Fibroblast of lung (primary cell): ENCODE measurements around the gene PKP1. TPM values are rescaled to one million over a fixed set of nuclear protein-coding genes. Genes with fewer than 3 reads are reported as not detected.

ENCODE experiments used
- DNase-seq, 2 donors: peaks; one replicate each; pipeline versions ENCODE4 v3.0.0 to v3.0.0-alpha.2; 2010; ENCODE audit warnings: low read depth in 2 of 2
- H2AFZ ChIP-seq: 2 replicates; pipeline ENCODE4 v1.5.1; 2012; ENCODE audit warnings: low read length, control low read depth, inconsistent platforms
- H3K27ac ChIP-seq: 2 replicates; pipeline ENCODE4 v1.5.1; 2011; ENCODE audit warnings: low read length, control low read depth; ENCODE audit not compliant: insufficient read depth
- H3K27me3 ChIP-seq: 2 replicates; pipeline ENCODE4 v1.5.1; 2011; ENCODE audit warnings: mild to moderate bottlenecking, low read length; ENCODE audit not compliant: control insufficient read depth, insufficient read depth
- H3K36me3 ChIP-seq: 2 replicates; pipeline ENCODE4 v1.5.1; 2011; ENCODE audit warnings: low read length; ENCODE audit not compliant: control insufficient read depth, insufficient read depth
- H3K4me1 ChIP-seq: 2 replicates; pipeline ENCODE4 v1.5.1; 2011; ENCODE audit warnings: low read length; ENCODE audit not compliant: control insufficient read depth, insufficient read depth; ENCODE audit errors: extremely low read depth
- H3K4me2 ChIP-seq: 2 replicates; pipeline ENCODE4 v1.5.1; 2011; ENCODE audit warnings: low read length, control low read depth; ENCODE audit not compliant: insufficient read depth; ENCODE audit errors: extremely low read depth
- H3K4me3 ChIP-seq, 4 experiments: fragments of 200-600 bp in 1 of 4; sonication (generic) in 1 of 4; replicated peaks in 1 of 4; 2 replicates each; pipeline ENCODE4 v1.5.1; 2011 to 2016; ENCODE audit warnings: low read length in 4 of 4, low read depth in 3 of 4, mild to moderate bottlenecking in 3 of 4, control low read depth in 2 of 4, inconsistent platforms in 1 of 4, mixed read lengths in 1 of 4; ENCODE audit not compliant: insufficient read depth in 1 of 4; ENCODE audit errors: control extremely low read depth in 1 of 4
- H3K79me2 ChIP-seq: 2 replicates; pipeline ENCODE4 v1.5.1; 2012; ENCODE audit warnings: mild to moderate bottlenecking, low read length, inconsistent platforms; ENCODE audit not compliant: control insufficient read depth, insufficient read depth
- H3K9ac ChIP-seq: 2 replicates; pipeline ENCODE4 v1.5.1; 2011; ENCODE audit warnings: mild to moderate bottlenecking, low read length, control low read depth; ENCODE audit not compliant: insufficient read depth
- H3K9me3 ChIP-seq: 2 replicates; pipeline ENCODE4 v1.5.1; 2012; ENCODE audit warnings: low read depth, low read length; ENCODE audit not compliant: control insufficient read depth, insufficient read depth
- H4K20me1 ChIP-seq: 2 replicates; pipeline ENCODE4 v1.5.1; 2011; ENCODE audit warnings: low read length; ENCODE audit not compliant: control insufficient read depth, insufficient read depth; ENCODE audit errors: extremely low read depth
- EZH2 ChIP-seq: IDR thresholded peaks from 2 replicates; pipeline ENCODE4 v1.5.1; 2012; ENCODE audit warnings: low read length, control low read depth, mild to moderate bottlenecking; ENCODE audit errors: missing control alignments
- polyA plus RNA-seq, 2 donors: library from polyadenylated mRNA; depleted of rRNA in 1 of 2; stranded (reverse) in 1 of 2; unstranded in 1 of 2; fragments of >200 nt; gene quantifications; 2 replicates each; pipeline ENCODE4 v1.2.1, GENCODE V29; 2011 to 2012; ENCODE audit warnings: missing spikeins in 1 of 2
- total RNA-seq: library from RNA; depleted of rRNA; stranded (reverse); fragments of >200 nt; gene quantifications from 2 replicates; pipeline ENCODE4 v1.2.1, GENCODE V29; 2014
- TF ChIP-seq, protein P1 (sequence below), 2 donors: IDR thresholded peaks in 1 of 2; conservative IDR thresholded peaks in 1 of 2; 1 replicate in 1 of 2; 2 replicates in 1 of 2; pipeline ENCODE4 v1.5.1; 2011 to 2012; ENCODE audit warnings: low read length in 2 of 2, control low read depth in 1 of 2, inconsistent platforms in 1 of 2, low read depth in 1 of 2, mild to moderate bottlenecking in 1 of 2

Gene PKP1
- total and polyA plus RNA-seq, 2 donors (not counting 1 experiment from before 2014, with no cell fraction given) = under 0.01 to 0.08 TPM

DNA sequence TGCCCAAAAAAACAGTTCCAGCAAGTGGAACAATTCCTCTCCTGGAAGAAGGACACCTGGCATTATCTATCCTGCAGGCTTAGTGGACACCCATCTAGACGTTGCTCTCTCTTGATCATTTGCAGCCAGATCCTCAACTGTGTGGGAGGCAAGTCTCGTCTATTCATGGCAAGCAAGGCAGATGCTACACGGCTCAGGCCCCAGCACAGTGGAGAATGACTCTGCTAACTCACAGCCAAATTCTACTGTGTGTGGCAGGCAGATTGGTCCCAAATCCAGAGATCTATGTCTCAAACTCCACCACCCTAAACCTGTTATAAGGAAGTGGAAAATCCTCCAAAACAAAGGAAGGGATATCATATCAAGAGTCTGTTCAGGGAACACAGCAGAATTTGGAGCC lies 87.2 kb downstream of the PKP1 start:
- DNase-seq = no peak
- H3K79me2 ChIP-seq = no peaks in the 10 kb centered on the region
- no peak for TF ChIP-seq EZH2
- TF ChIP-seq, protein P1, sequence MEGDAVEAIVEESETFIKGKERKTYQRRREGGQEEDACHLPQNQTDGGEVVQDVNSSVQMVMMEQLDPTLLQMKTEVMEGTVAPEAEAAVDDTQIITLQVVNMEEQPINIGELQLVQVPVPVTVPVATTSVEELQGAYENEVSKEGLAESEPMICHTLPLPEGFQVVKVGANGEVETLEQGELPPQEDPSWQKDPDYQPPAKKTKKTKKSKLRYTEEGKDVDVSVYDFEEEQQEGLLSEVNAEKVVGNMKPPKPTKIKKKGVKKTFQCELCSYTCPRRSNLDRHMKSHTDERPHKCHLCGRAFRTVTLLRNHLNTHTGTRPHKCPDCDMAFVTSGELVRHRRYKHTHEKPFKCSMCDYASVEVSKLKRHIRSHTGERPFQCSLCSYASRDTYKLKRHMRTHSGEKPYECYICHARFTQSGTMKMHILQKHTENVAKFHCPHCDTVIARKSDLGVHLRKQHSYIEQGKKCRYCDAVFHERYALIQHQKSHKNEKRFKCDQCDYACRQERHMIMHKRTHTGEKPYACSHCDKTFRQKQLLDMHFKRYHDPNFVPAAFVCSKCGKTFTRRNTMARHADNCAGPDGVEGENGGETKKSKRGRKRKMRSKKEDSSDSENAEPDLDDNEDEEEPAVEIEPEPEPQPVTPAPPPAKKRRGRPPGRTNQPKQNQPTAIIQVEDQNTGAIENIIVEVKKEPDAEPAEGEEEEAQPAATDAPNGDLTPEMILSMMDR (conservative IDR thresholded peaks at IDR 0.05 in 1 of 2, IDR thresholded peaks at IDR 0.05 in 1 of 2; ENCODE audit: low read depth in 1 of 2, low read length in 2 of 2) = no peak
- H3K9ac ChIP-seq = no peak overlapping the region
- H3K4me3 ChIP-seq = no peak overlapping the region
- no peaks in the 10 kb centered on the region for H3K4me1 ChIP-seq
- no peak overlapping the region for H3K27ac ChIP-seq
- no peaks in the 10 kb centered on the region for H4K20me1 ChIP-seq
- H3K27me3 ChIP-seq = peaks cover 33% of the 10 kb centered on the region
- no peak overlapping the region for H3K4me2 ChIP-seq
- no peaks in the 10 kb centered on the region for H3K9me3 ChIP-seq
- H3K36me3 ChIP-seq = no peaks in the 10 kb centered on the region
- no peak overlapping the region for H2AFZ ChIP-seq

DNA sequence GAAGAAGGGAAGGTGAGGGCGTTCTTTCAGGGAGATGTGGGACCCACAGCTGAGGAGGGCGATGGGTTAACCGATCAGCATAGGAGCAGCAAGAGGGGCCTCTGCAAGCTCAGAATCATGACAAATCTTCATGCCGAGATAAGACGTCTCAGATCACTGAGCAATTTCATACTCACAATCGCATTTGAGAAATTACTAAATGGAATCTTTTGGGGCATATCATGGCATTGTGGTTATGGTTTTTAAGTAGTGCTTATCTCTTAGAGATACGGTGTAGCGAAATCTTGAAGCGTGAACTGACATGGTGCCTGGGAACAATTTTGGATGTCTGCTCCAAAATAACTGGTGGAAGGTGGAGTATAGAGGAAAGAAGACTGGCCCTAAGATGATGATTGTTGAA lies 88.0 kb downstream of the PKP1 start:
- TF ChIP-seq, protein P1 (conservative IDR thresholded peaks at IDR 0.05 in 1 of 2, IDR thresholded peaks at IDR 0.05 in 1 of 2; ENCODE audit: low read depth in 1 of 2, low read length in 2 of 2) = no peak
- TF ChIP-seq EZH2 = no peak
- H3K9ac ChIP-seq = no peak overlapping the region
- H3K27ac ChIP-seq = no peak overlapping the region
- H3K79me2 ChIP-seq = no peaks in the 10 kb centered on the region
- H4K20me1 ChIP-seq = no peaks in the 10 kb centered on the region
- no peaks in the 10 kb centered on the region for H3K9me3 ChIP-seq
- no peak overlapping the region for H3K4me2 ChIP-seq
- peaks cover 38% of the 10 kb centered on the region for H3K27me3 ChIP-seq
- H3K4me3 ChIP-seq = no peak overlapping the region
- peak in 1 of 2 donors; percentile 39 for DNase-seq
- no peaks in the 10 kb centered on the region for H3K36me3 ChIP-seq
- H2AFZ ChIP-seq = no peak overlapping the region
- H3K4me1 ChIP-seq = no peaks in the 10 kb centered on the region

DNA sequence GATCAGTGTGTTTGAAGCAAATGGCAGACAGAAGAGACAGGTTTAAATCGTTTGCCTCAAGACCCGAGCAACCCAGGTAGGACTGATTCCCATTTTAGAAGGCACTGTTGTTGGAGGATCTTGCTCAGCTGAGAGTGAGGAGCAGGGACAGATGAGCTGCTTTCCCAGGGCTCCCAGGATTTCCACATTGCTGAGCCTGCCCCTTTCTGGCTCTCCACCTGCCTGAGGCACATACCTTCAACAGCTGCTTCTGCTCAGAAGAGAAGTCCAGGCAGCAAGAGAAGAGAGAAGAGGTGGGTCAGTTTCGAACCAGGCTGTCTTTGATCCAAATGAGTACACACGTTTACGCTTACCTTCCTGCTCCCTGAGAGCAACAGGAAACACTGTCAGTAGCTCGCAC lies 88.5 kb downstream of the PKP1 start:
- Histone ChIP-seq H2AFZ (no peak overlapping the region), H3K4me1 (no peaks in the 10 kb centered on the region), H3K27ac (no peak overlapping the region), H4K20me1 (no peaks in the 10 kb centered on the region), H3K79me2 (no peaks in the 10 kb centered on the region), H3K9ac (no peak overlapping the region), H3K9me3 (no peaks in the 10 kb centered on the region), H3K4me2 (no peak overlapping the region), H3K27me3 (peaks cover 42% of the 10 kb centered on the region), H3K4me3 (no peak overlapping the region), H3K36me3 (no peaks in the 10 kb centered on the region)
- no peak for DNase-seq
- TF ChIP-seq, protein P1 (conservative IDR thresholded peaks at IDR 0.05 in 1 of 2, IDR thresholded peaks at IDR 0.05 in 1 of 2; ENCODE audit: low read depth in 1 of 2, low read length in 2 of 2) = no peak
- no peak for TF ChIP-seq EZH2
